GM12878 (cell line): ENCODE results near the gene ATP5PD. TPM values are rescaled to one million over a fixed set of nuclear protein-coding genes. Genes with fewer than 3 reads are reported as not detected.
"Not testable (repeated sequence)": the region's sequence is repeated elsewhere in the genome, so short reads cannot be mapped to it uniquely, and the experiment has no call there.

Experiments used
- ATAC-seq: fragments of 200-7000 bp; cut with Tn5 transposase; 3 replicates; pipeline ENCODE4 v1.9.1; 2020; ENCODE audit warnings: mild to moderate bottlenecking, moderate library complexity
- BruUV-seq: library from RNA; stranded (reverse); fragments of 400-500 nt; replicated peaks from 2 replicates; lab custom pipeline; 2021; lab: Mats Ljungman, UMichigan
- CTCF ChIA-PET: fragments of 300-600 bp; sonication (Branson Sonifier 250); formaldehyde crosslinking; extraction: SDS; loops from one replicate; lab custom pipeline; 2021; ENCODE audit warnings: inconsistent platforms; lab: Yijun Ruan, JAX
- POLR2A ChIA-PET: fragments of 350-600 bp; formaldehyde crosslinking; extraction: SDS; loops from one replicate; lab custom pipeline; 2021; ENCODE audit warnings: inconsistent platforms; lab: Charles Lee
- RAD21 ChIA-PET: fragments of 300-600 bp; sonication (Branson Sonifier 250); formaldehyde crosslinking; loops from one replicate; lab custom pipeline; 2023; ENCODE audit warnings: antibody characterized with exemption; ENCODE audit not compliant: unreplicated experiment; lab: Charles Lee
- SMC1A ChIA-PET: fragments of 300-600 bp; sonication (Branson Sonifier 250); formaldehyde crosslinking; loops from one replicate; lab custom pipeline; 2023; ENCODE audit not compliant: unreplicated experiment, uncharacterized antibody; lab: Charles Lee
- DNase-seq: peaks from one replicate; pipeline ENCODE4 v3.0.0-alpha.2; 2011; ENCODE audit warnings: low read depth, low spot score
- FAIRE-seq: peaks from 3 replicates; lab custom pipeline; 2011; peaks lifted over from hg19 to GRCh38; lab: Jason Lieb, UNC
- H2AFZ ChIP-seq: 2 replicates; pipeline ENCODE4 v1.6.0; 2011; ENCODE audit warnings: low read depth, low read length, control low read depth; ENCODE audit not compliant: control insufficient read depth
- H3K27ac ChIP-seq: 2 replicates; pipeline ENCODE4 v1.5.1; 2011; ENCODE audit warnings: control low read depth; ENCODE audit not compliant: control insufficient read depth, insufficient read depth
- H3K27me3 ChIP-seq, 2 experiments: replicated peaks in 1 of 2; 2 replicates each; pipeline versions ENCODE4 v1.6.0 to v1.6.1; 2011; ENCODE audit warnings: low read length in 1 of 2; ENCODE audit not compliant: control insufficient read depth in 2 of 2, insufficient read depth in 2 of 2
- H3K36me3 ChIP-seq, 2 experiments: 2 replicates each; pipeline ENCODE4 v1.5.1; 2011; ENCODE audit warnings: low read length in 1 of 2; ENCODE audit not compliant: control insufficient read depth in 2 of 2, insufficient read depth in 2 of 2
- H3K4me1 ChIP-seq: 2 replicates; pipeline ENCODE4 v1.6.1; 2011; ENCODE audit warnings: mild to moderate bottlenecking, low read length, moderate library complexity, mixed read lengths; ENCODE audit not compliant: control insufficient read depth, insufficient read depth
- H3K4me2 ChIP-seq: 2 replicates; pipeline ENCODE4 v1.6.0; 2011; ENCODE audit warnings: control low read depth; ENCODE audit not compliant: control insufficient read depth, insufficient read depth
- H3K4me3 ChIP-seq: fragments of 200-600 bp; sonication (generic); 2 replicates; pipeline ENCODE4 v1.5.1; 2016
- H3K79me2 ChIP-seq: 2 replicates; pipeline ENCODE4 v1.6.0; 2011; ENCODE audit warnings: low read length; ENCODE audit not compliant: control insufficient read depth, insufficient read depth
- H3K9ac ChIP-seq: 2 replicates; pipeline ENCODE4 v1.8.0; 2011; ENCODE audit warnings: low read length, control low read depth, mixed read lengths; ENCODE audit not compliant: control insufficient read depth, insufficient read depth
- H3K9me3 ChIP-seq: replicated peaks from 3 replicates; pipeline ENCODE4 v1.5.1; 2011; ENCODE audit warnings: mild to moderate bottlenecking, low read length; ENCODE audit not compliant: control insufficient read depth, insufficient read depth
- H4K20me1 ChIP-seq: 2 replicates; pipeline ENCODE4 v1.6.0; 2011; ENCODE audit not compliant: control insufficient read depth, insufficient read depth
- RAD21 ChIP-seq: IDR thresholded peaks from 2 replicates; pipeline ENCODE4 v1.6.1; 2011; ENCODE audit warnings: mild to moderate bottlenecking, low read depth, low read length, moderate library complexity; ENCODE audit not compliant: insufficient read depth
- ZBTB11 ChIP-seq: fragments of 450-650 bp; formaldehyde crosslinking; IDR thresholded peaks from 2 replicates; pipeline ENCODE4 v1.5.0; 2022; ENCODE audit warnings: mild to moderate bottlenecking, missing genetic modification characterization
- WGBS: methylation state at CpG from one replicate; pipeline ENCODE4 v1.1.6; 2016; ENCODE audit warnings: low lambda C conversion rate; ENCODE audit not compliant: insufficient replicate concordance, insufficient coverage; ENCODE audit errors: missing lambda C conversion rate; 5-methylcytosine and 5-hydroxymethylcytosine counted together
- in situ Hi-C: fragments of 300-500 bp; cut with MboI; formaldehyde crosslinking; loops from 9 replicates; pipeline ENCODE4 v1.14.3; 2018; ENCODE audit warnings: mixed read lengths
- intact Hi-C: fragments of 100-400 bp; cut with micrococcal nuclease; formaldehyde crosslinking; loops from one replicate; pipeline ENCODE4 v1.14.2; 2022; ENCODE audit not compliant: unreplicated experiment
- polyA plus RNA-seq, 11 experiments: library from polyadenylated mRNA; depleted of rRNA in 4 of 11; unstranded in 6 of 11; stranded (reverse) in 5 of 11; fragments of >200 nt; fragmentation: Nextera tagmentation in 4 of 11; fragmentation: Illumina TruSeq in 1 of 11; extraction: Ambion mirVana in 4 of 11; extraction: Trizol in 1 of 11; gene quantifications; 1 replicate in 1 of 11; 2 replicates in 10 of 11; pipeline versions ENCODE4 v1.2.1 to v1.2.3, GENCODE V29; 2011 to 2016; ENCODE audit warnings: inconsistent platforms in 2 of 11, missing spikeins in 2 of 11, low read depth in 1 of 11
- total RNA-seq, 4 experiments: library from RNA; depleted of rRNA in 3 of 4; stranded (reverse); fragments of >200 nt in 3 of 4; fragmentation: Illumina TruSeq in 1 of 4; extraction: Trizol in 1 of 4; gene quantifications; 2 replicates each; pipeline versions ENCODE4 v1.2.1 to v1.2.3, GENCODE V29; 2013 to 2021

Gene ATP5PD
- total and polyA plus RNA-seq, 10 of the 15 experiments (the other 5 are each of a cell fraction or from before 2014, with no cell fraction given): 172 to 772 (median 321) TPM

- 31% methylated on average over 5 of the region's 5 CpGs for WGBS
- no peaks in the 10 kb centered on the region; a peak in 1 of 4 replicates for H3K27me3 ChIP-seq
- in situ Hi-C loops (no loop called here), intact Hi-C loops (no loop called here)
- TF ChIP-seq ZBTB11 (no peak), RAD21 (peak; percentile 42)
- ChIA-PET CTCF (interaction anchor here (2.1 to 6.2 kb wide), 2 partner anchors 45 to 195 kb away, joined by 6 to 56 read pairs; no protein-coding TSS in a partner anchor), RAD21 (interaction anchor here (0.7 to 4.4 kb wide), 3 partner anchors 13 to 638 kb away, joined by 3 to 39 read pairs (median 3); no protein-coding TSS in a partner anchor), SMC1A (interaction anchor here (0.6 to 4.1 kb wide), 4 partner anchors 19 to 353 kb away, joined by 3 to 20 read pairs (median 3); partner anchors contain the start of gene CDR2L), POLR2A (interaction anchor here (0.6 kb wide), 1 partner anchor 126 kb away, joined by 3 read pairs; no protein-coding TSS in a partner anchor)
- H2AFZ ChIP-seq: no peak overlapping the region
- DNase-seq: no peak
- H3K9me3 ChIP-seq: no peaks in the 10 kb centered on the region
- H3K9ac ChIP-seq: no peak overlapping the region
- no peaks in the 10 kb centered on the region; the same call in 1 of the 2 replicates for H3K4me1 ChIP-seq
- no peak for FAIRE-seq
- BruUV-seq: no TSS peak
- no peaks in the 10 kb centered on the region for H3K79me2 ChIP-seq
- H3K27ac ChIP-seq: no peak overlapping the region
- ATAC-seq: no peak
- no peak overlapping the region for H3K4me2 ChIP-seq
- H4K20me1 ChIP-seq: no peaks in the 10 kb centered on the region
- no peak overlapping the region for H3K4me3 ChIP-seq
- H3K36me3 ChIP-seq: no peaks in the 10 kb centered on the region
These were observed 40.1 kb downstream of the ATP5PD start for GRCh38 chr17:75006653-75007052.

GRCh38 chr17:75006084-75006483 is 40.7 kb downstream of the ATP5PD start:
- SMC1A ChIA-PET: interaction anchor here (0.6 to 4.1 kb wide), 3 partner anchors 21 to 353 kb away, joined by 3 to 20 read pairs (median 3); no protein-coding TSS in a partner anchor
- H3K9ac ChIP-seq, H3K27me3 ChIP-seq, H3K9me3 ChIP-seq, FAIRE-seq, H3K27ac ChIP-seq, BruUV-seq, H3K79me2 ChIP-seq, H2AFZ ChIP-seq, H4K20me1 ChIP-seq, intact Hi-C loops, DNase-seq, H3K36me3 ChIP-seq, H3K4me2 ChIP-seq, H3K4me3 ChIP-seq, in situ Hi-C loops, H3K4me1 ChIP-seq, ATAC-seq: not testable (repeated sequence)
- 53% methylated on average over 6 of the region's 6 CpGs for WGBS
- RAD21 ChIA-PET: interaction anchor here (4.4 kb wide), 1 partner anchor 44 kb away, joined by 39 read pairs; no protein-coding TSS in a partner anchor
- CTCF ChIA-PET: interaction anchor here (0.6 to 6.2 kb wide), 4 partner anchors 45 to 265 kb away, joined by 3 to 56 read pairs (median 4); partner anchors contain the start of gene MIF4GD
- POLR2A ChIA-PET: interaction anchor here (0.5 to 0.6 kb wide), 2 partner anchors 10 to 111 kb away, joined by 3 to 4 read pairs; no protein-coding TSS in a partner anchor
